ENCODE measurements around the gene LBP.

DNA sequence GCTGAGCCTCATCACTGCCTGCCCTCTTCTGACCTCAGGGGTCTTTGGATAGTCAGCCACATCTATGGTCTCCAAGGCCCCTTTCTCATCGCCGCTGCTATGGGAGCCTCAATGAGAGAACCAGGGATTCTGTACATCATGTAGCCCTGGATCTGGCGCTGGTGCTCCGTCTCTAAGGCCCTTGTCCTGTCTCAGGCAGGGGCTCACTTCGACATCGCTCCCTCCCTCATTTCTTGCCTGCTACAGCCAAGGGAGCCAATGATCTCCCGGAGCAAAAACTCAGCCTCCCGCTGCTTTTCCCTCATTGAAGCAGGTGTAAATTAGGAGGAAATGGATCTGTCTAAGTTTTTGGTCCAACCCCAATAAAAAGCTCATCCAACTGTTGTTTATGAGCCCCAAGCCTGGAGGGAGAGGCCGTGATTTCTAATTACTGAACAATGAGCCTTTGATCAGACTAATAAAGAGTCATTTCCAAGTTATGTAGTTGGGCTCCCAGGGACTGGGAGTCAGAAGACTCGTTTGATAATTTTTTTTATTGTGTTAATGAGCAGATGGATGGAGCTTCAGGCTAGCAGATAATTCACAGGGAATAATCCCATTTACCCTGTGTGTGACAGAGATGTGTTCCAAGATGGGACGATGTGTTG, 30.9 kb downstream of the LBP start:
- TF ChIP-seq, protein P1, sequence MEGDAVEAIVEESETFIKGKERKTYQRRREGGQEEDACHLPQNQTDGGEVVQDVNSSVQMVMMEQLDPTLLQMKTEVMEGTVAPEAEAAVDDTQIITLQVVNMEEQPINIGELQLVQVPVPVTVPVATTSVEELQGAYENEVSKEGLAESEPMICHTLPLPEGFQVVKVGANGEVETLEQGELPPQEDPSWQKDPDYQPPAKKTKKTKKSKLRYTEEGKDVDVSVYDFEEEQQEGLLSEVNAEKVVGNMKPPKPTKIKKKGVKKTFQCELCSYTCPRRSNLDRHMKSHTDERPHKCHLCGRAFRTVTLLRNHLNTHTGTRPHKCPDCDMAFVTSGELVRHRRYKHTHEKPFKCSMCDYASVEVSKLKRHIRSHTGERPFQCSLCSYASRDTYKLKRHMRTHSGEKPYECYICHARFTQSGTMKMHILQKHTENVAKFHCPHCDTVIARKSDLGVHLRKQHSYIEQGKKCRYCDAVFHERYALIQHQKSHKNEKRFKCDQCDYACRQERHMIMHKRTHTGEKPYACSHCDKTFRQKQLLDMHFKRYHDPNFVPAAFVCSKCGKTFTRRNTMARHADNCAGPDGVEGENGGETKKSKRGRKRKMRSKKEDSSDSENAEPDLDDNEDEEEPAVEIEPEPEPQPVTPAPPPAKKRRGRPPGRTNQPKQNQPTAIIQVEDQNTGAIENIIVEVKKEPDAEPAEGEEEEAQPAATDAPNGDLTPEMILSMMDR (IDR thresholded peaks at IDR 0.05; ENCODE audit: low read length), result no peak
- no peak for TF ChIP-seq EZH2 (optimal IDR thresholded peaks at IDR 0.05; ENCODE audit: low read depth, low read length)

All from MM.1S (cell line).